HG02798 (cell line): Measurements from ENCODE around the gene GPR152.
"Not testable (repeated sequence)": the region's sequence is repeated elsewhere in the genome, so short reads cannot be mapped to it uniquely, and the experiment has no call there.

Experiments used
- ATAC-seq: cut with Tn5 transposase; IDR thresholded peaks from one replicate; pipeline ENCODE4 v1.9.1; 2021; ENCODE audit warnings: mild to moderate bottlenecking; ENCODE audit not compliant: unreplicated experiment, poor library complexity

Gene GPR152

DNA sequence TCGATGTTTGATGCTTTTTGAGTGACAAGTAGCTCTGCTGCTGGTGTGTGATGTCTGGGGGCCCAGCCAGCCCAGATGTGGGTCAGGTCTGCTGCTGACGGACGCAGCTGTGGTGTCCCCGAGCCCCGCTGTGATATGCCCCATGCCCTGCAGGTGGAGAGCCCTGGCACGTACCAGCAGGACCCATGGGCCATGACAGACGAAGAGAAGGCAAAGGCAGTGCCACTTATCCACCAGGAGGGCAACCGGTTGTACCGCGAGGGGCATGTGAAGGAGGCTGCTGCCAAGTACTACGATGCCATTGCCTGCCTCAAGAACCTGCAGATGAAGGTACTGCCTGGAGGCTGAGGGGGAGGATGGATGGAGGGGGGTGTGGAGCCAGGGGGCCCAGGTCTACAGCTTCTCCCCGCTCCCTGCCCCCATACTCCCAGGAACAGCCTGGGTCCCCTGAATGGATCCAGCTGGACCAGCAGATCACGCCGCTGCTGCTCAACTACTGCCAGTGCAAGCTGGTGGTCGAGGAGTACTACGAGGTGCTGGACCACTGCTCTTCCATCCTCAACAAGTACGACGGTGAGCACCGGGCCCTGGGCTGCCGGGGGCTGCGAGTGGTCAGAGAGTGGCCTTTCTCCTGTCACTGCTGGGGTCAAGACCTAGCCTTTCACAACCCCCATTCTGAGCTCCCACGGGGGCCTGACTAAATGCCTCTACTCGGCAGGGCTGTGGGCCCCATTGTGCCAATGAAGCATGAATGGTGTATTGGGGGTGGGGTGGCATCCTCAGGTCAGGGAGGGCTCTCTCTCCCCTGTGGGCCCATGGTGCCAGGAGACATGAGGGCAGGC, 37.6 kb upstream of the GPR152 start:
- no peak for ATAC-seq

DNA sequence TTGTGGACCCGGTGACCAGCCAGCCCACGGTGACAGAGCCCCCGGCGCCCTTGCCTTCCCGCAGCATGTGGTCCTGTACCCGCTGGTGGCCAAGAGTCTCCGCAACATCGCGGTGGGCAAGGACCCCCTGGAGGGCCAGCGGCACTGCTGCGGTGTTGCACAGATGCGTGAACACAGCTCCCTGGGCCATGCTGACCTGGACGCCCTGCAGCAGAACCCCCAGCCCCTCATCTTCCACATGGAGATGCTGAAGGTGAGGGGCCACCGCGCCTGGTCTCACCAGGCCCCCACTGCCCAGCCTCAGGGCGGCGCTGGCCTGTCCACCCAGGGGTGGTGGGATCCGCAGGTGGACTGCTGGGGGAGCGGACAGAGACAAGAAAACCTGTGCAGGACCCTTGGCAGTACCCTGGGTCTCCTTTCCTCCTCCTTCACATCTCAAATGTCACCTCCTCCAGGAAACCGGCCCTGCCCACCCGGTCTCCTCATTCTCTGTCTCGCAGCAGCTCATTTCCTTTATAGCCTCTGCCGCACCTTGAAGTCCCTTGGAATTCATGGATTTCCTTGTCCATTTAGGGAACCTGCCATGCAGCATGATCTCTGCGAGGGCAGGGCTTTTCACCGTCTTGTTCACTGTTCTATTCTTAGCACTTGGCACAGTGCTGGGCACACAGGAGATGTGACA, 36.8 kb upstream of the GPR152 start:
- no peak for ATAC-seq

DNA sequence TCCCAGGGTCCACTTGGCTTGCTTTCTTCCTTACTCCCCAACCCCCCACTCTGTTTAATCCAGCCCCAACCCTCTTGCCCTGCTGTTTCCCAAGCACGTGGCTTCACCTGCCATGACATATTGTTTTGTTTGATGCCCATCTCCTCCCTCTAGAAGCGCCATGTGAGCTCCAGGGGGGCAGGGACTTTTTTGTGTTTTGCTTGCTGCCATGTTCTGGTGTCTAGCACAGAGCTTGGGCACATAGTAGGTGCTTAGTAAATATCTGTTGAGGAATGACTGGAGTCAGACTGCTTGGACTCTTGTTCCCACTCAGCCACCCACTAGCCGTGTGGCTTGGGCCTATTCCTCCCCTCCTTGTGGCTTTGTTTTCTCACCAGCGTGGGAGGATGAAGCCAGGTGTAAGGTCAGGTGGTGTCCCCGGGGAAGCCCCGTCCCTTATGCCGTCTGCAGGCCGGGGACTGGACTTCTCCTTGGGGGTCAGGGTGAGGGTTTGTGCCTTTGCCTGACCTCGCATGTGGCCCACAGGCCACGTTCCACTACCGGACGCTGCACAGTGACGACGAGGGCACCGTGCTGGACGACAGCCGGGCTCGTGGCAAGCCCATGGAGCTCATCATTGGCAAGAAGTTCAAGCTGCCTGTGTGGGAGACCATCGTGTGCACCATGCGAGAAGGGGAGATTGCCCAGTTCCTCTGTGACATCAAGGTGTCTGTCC, 34.1 kb upstream of the GPR152 start:
- peak; percentile 35 for ATAC-seq

DNA sequence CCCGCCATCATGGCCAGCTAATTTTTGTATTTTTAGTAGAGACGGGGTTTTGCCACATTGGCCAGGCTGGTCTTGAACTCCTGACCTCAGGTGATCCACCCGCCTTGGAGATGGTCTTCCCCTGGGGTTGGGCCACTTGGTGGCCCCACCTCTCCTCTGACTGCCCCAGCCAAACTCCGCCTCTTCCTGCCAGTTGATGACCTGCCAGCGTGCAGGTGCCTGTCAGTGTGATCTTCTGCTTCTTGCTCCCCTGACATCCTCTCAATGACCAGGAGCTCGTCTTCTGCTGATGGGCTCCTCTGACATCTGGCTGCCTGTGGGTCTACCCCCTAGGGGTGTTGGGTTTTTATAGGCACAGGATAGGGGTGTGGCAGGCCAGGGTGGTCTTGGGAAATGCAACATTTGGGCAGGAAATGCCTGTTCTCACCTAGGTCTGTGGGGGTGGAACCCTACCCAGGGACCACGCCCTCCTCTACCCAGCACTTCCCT, 33.4 kb upstream of the GPR152 start:
- peak; percentile 17 for ATAC-seq

DNA sequence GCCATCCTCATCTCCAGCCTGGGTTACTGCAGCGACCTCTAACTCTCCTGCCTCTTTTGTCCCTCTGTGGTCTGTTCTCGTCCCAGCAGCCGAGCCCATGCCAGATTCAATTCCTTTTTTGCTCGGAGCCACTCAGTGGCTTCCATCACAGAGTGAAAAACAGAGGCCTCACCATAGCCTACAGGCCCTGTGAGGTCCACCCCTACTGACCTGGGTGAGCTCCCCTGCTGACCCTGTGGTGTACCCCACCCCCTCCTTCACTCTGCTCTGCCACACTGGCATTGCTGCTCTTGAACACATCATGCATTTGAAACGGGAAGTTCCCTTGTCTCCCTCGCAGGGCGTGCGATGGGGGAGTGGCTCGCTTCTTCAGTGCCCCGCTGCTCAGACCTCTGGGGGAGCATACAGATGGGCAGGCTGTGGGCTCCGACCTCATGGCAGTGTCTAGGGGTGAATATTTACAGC, 32.4 kb upstream of the GPR152 start:
- ATAC-seq, result no peak

DNA sequence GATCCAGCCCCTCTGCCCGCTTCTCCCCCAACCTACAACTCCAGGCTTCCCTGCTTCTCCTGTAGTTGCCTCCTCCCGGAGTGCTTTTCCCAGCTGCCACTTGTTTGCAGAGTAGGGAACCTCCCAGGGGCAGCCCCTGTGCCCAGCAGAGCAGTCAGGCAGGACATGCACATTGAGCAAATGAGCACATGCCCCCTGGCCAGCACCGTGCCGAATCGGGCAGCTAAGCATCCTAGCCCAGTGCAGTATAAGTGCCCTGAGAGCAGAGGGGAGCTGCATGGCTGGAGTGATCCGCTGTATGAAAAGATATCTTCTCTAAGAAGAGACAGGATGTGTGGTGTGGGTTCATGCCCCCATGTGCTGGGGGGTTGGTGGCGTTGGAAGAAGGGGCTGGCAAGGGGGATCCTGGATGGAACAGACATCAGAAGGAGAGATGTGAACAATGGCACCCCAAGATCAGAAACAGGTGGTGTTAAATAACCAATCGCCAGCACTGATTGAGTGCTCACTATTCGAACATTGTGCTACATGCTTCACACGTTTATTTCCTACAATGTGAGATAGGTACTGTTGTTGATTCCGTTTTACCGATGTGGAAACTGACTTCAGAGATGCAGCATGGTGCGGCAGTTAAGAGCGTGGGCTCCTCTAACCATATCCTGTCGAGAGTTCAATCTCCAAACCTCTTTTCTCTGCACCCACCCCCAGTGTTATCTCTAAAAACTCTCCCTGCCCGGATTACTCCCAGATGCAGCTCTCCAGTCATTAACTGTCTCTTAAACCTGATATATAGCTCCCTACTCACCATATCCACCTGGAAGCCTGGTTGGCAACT, 31.5 kb upstream of the GPR152 start:
- no peak for ATAC-seq

DNA sequence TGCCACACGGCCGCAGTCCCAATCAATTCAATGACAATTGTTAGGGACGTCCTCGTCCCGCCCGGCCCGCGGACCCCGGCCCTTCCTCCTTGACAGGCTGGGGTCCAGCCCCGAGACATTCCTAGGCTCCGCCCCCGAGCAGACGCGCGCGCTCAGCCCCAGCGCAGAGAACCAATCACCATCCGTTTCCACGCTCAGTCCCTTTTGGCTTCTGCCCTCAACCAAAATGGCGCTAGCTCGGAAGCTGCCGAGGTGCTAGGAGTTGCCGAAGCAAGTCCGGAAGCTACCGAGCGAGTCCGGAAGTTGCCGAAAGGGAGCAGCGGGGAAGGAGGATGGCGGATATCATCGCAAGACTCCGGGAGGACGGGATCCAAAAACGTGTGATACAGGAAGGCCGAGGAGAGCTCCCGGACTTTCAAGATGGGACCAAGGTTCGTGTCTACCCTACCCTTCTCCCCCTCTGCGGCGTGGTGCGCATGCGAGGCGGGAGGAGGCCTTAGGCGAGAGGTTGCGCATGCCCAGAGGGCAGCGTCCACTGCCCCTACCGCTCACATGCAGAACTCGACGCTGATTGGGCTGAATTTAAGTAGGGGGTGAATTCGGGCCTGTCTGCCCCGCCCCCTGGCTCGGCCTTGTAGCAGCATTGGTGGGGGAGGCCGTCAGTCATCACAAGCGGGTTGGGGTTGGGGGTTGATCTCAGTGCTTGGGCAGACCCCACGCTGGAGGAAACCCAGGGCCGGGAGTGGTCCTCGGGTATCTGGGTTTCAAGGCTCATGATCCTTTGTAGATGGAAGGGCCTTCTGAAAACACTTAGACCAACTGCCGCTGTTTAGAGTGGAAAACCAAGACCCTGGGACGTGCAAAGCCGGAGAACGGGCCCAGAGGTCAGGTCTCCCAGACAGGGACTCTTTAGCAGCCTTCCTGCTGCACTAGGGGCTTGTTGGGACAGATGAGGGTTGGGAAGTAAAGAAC, 30.6 kb upstream of the GPR152 start, which contains the start of gene AIP:
TSS of gene AIP (plus strand) at position 200 of the 972 bp plus-strand sequence. CDS start at position 333, 133 bp downstream.
- ATAC-seq, result peak; percentile 77

DNA sequence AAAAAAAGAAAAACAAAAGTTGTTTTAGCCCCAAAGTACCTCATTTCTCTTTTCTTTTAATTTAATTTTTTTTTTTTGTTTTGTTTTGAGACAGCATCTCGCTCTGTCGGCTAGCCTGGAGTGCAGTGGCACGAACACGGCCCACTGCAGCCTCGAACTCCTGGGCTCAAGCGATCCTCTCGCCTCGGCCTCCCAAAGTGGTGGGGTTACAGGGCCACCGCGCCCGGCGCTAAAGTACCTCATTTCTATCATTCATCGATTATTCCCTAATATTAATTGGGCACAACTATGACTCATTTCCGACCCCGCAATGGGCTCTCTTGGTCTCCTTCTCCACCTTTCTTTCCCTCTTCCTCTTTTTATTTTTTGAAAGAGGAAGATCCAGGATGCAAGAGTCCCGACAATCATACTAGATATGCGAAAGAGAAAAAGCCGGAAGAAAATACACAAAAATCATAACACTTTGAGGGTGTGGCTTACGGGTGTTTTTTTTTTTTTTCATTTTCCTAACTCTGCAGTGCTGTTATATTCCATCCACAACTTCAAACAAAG, 29.8 kb upstream of the GPR152 start:
- ATAC-seq, result no peak

DNA sequence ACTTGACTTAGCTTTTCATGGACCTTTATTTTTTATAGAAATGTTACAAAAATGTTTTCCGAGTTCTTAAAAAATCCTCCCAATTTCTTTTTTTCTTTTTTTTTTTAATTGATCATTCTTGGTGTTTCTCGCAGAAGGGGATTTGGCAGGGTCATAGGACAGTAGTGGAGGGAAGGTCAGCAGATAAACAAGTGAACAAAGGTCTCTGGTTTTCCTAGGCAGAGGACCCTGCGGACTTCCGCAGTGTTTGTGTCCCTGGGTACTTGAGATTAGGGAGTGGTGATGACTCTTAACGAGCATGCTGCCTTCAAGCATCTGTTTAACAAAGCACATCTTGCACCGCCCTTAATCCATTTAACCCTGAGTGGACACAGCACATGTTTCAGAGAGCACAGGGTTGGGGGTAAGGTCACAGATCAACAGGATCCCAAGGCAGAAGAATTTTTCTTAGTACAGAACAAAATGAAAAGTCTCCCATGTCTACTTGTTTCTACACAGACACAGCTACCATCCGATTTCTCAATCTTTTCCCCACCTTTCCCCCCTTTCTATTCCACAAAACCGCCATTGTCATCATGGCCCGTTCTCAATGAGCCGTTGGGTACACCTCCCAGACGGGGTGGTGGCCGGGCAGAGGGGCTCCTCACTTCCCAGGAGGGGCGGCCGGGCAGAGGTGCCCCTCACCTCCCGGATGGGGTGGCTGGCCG, 25.0 kb upstream of the GPR152 start:
- ATAC-seq, result not testable (repeated sequence)

DNA sequence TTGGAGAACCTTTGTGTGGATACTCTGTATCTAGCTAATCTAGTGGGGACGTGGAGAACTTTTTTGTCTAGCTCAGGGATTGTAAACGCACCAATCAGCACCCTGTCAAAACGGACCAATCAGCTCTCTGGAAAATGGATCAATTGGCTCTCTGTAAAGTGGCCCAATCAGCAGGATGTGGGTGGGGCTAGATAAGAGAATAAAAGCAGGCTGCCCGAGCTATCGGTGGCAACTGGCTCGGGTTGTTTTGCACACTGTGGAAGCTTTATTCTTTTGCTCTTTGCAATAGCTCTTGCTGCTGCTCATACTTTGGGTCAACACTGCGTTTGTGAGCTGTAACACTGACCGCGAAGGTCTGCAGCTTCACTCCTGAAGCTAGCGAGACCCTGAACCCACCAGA, 24.2 kb upstream of the GPR152 start:
- not testable (repeated sequence) for ATAC-seq

DNA sequence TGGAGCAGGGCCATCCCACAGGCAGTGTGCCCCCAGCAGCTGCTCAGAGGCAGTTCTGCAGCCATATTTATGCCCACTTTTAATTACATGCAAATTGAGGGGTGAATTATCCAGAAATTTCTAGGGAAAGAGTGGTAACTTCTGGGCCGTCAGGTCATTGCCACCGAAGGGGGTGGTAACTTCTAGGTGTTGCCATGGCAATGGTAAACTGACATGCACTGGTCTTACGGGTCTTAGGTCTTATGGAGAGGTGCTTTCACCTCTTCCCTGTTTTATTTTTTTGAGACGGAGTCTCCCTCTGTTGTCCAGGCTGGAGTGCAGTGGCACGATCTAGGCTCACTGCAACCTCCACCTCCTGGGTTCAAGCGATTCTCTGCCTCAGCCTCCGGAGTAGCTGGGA, 20.4 kb upstream of the GPR152 start:
- ATAC-seq, result no peak

DNA sequence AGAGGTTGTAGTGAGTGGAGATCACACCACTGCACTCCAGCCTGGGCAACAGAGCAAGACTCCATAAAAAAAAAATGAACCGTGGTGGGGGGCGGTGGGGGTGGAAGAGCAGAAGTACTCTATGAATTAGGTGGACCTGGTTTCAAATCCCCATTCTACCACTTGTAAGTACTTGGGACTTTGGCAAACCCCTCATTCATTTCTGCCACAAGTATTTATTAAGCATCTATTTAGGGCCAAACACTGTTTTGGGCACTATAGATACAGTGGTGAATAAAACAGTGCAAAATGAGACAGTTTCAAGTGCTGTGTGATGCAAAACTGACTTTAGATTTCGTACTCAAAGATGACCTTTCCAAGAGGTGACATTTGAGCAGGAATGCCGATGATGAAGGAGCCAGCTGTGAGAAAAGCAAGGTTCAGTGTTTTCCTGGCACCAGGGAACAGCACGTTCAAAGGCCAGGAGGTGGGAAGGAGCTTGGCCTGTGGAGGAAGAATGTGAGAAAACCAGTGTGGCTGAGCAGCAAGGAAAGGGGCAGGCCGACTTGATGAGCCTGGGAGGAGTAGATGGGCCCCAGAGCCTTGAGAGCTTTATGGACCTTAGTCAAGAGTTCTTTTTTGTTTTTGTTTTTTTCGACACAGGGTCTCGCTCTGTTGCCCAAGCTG, 17.9 kb upstream of the GPR152 start:
- ATAC-seq, result no peak

DNA sequence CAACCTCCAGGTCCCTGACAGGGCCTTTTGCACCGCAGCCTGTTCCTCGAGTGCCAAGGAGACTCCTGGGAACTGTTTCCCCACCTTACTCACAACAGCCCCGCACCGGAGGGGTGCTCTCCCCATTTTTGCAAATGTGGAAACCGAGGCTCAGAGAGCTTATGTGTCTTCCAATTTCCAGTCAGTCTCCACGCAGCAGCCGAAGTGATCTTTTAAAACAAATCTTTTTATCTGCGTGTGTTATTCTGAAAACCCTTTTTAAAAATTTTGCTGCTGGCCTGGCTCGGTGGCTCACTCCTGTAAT, 16.9 kb upstream of the GPR152 start:
- ATAC-seq, result no peak

DNA sequence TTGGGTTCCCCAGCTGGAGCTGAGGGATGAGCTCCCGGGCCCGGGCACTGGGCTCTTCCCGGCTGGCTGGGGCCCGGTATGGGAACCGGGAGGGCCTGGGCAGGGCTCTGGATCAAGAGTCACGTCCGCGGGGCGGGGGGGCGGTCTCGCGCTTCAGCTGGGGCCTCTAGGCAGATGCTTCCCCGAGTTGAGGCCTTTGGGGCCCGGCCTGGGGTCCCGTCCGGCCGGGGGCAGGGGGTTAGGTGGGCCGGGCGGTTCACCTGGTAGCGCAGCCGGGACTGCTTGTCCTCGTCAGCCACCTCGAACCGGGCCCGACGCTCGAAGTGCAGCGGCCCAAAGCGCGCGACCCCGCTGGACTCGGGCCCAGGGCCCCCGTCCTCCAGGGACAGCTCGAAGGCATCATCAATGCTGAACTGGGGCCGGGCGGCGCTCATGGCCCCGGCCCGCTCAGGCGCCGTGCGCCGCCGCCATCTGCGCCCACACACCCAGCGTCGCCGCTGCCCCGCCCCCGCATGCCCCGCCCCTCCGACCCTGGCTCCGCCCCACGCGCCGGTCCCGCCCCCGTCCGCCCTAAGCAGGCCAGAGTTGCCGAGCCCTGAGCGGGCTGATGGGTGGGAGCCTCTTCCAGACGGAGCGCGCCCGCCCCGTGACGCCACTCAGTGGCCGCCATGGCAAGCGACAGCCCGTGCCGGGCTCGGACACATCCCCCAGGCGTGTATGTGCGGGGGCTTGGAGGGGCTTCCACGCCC, 16.4 kb upstream of the GPR152 start, which contains the start of gene TMEM134:
TSS of gene TMEM134 (minus strand) at position 493 of the 749 bp plus-strand sequence. CDS start at position 434, 59 bp downstream.
- ATAC-seq, result peak; percentile 79

DNA sequence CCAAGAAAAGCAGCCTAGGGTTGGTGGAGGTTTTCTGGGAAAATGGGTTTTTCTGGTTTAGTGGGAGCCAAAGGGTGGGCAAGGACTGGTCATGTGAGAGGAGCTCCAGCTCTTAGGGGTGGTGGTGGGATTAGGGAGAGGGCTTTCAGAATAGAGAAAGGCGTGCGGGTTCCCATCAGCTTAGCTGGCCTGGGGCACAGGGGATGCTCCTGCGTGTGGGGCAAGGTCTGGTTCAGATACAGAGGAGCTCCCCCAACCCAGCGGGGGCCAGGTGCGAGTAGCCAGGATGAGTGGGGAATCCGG, 15.9 kb upstream of the GPR152 start:
- no peak for ATAC-seq

DNA sequence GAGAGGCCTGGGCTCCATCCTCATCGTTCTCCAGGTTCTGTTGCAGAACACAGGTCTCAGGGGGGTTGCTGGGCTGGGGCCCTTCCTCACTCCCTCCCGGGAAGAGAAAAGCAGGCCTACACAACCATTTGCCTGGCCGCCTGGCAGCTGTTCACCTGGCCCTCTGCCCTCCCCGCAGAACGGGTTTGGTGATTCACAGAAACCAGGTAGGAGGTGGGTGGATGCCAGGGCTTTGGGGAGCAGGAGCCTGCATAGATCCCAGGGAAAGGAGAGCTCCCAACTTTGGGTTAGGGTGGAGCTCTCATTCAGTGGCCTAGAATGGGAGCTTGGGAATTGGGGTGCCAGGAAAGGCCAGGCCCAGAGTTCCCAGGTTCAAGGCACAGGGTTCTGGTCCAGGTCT, 15.5 kb upstream of the GPR152 start:
- no peak for ATAC-seq
